ENCODE results near the gene SLC35D2.
"Not testable (repeated sequence)": the region's sequence is repeated elsewhere in the genome, so short reads cannot be mapped to it uniquely, and the experiment has no call there.

SLC35D2 gene

DNA sequence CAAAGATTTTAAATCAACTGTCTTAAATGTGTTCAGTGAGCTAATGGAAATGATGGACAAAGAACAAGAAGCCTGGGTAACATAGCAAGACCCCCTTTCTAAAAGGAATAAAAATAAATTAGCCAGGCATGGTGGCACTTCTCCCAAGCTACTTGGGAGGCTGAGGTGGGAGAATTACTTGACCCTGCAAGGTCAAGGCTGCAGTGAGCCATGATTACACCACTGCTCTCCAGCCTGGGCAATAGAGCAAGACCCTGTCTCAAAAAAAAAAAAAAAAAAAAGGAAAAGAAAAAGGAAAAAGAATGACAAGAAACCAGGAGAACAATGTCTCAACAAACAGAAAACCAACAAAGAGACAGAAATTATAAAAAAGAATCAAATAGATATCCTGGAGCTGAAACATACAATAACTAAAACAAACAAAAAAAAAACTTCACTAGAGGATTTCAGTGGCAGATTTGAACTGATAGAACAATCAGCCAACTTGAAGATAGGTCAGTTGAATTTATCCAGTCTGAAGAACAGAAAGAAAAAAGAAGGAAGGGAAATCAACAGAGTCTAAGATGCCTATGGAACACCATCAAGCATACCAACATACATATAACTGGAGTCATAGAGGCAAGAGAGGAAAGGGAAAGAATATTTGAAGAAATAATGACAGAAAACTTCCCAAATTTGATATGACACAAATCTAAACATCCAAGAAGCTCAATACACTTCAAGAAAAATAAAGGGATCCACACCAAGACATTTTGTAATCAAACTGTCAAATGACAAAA, 16.8 kb upstream of the SLC35D2 start:
- no peak for DNase-seq (ENCODE audit: low read depth in 2 of 2)

DNA sequence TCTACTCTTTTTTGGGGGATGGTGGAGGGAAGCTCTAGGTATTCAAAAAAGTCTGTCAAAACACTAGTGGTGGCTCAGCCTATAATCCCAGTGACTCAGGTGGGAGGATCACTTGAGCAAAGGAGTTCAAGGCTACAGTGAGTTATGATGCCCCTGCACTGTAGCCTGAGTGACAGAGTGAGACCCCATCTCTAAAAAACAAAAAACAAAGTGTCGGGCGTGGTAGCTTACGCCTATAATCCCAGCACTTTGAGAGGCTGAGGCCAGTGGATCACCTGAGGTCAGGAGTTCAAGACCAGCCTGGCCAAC, 15.8 kb upstream of the SLC35D2 start:
- no peak for DNase-seq (ENCODE audit: low read depth in 2 of 2)

DNA sequence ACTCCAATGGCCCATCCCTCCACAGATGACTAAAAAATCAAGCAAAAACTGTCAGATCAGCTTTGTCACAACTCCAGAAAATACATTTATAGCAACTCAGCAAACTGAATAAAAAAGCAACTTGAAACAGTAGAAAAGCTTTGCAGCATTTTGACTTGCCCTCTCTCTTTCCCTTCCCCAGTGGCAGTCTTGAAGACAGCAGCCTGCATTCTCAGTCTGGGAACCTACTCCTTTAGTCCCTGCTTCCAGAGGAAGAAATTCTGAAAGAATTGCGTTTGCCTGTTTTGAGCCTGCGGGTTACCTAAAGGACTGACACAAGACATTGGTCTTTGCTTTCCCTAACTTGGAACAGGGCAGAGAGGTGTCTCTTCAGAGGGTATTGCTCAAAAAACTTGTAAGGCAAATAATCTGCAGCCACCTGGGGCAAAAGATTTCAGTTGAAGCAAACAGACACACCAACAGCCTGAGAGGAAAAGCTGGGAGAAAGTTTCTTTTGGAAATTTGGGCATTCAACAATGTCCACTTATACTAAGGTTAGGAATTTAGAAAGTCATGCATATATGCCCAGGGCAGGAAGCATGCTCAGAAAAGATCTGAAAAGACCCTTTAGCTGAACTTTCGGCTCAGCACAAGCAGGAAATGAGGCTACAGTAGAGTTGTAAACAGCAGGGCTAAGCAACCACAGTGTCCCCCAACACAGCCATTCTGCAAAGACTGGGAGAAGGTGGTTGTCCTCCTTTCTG, 15.2 kb upstream of the SLC35D2 start:
- DNase-seq (ENCODE audit: low read depth in 2 of 2): no peak

DNA sequence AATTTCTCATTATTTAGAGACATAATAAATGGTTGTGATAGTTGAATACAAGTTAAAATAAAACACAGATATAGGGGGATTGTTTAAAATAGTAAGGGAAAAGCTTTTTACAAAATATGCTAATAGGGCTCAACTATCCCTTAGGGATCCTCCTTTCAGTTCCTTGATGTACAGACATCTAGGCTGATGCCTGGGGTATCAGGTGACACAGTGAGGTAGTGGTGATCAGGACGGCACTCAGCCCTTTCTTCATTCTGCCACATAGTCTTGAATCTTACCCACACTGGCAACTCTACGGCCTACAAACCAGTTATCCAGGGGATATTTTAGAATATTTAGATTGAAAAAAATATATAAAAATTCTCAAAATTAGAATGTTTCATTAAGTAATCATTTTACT, 12.5 kb upstream of the SLC35D2 start:
- DNase-seq (ENCODE audit: low read depth in 2 of 2): no peak

DNA sequence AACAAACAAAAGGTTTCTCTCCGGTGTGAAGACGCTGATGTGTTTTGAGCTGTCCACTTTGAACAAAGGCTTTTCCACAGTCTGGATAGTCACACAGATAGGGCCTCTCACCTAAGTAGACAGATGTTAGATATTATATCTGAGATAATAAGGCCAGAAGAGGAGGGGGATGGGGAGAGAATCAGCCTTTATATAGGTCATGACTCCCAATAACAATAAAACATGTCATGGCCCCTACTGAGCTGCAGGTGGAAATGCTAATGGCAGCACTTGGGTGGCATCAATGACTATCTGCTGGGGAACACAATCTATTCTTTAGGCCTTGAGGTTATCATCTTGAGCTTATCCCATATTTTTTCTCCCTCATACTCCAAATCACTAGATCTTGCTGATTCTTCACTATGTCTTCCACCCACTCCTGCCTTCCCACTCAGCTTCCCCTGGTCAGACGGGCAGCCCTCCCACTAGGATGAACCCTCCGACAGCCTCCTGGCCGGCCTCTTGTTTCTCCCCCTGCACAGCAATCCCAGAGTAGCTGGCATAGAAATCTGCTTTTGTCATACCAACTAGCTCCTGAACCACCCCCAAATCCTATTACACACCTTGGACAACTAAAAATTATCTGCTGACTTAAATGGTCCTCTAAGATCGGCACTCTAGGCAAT, 11.5 kb upstream of the SLC35D2 start:
- no peak for DNase-seq (ENCODE audit: low read depth in 2 of 2)

DNA sequence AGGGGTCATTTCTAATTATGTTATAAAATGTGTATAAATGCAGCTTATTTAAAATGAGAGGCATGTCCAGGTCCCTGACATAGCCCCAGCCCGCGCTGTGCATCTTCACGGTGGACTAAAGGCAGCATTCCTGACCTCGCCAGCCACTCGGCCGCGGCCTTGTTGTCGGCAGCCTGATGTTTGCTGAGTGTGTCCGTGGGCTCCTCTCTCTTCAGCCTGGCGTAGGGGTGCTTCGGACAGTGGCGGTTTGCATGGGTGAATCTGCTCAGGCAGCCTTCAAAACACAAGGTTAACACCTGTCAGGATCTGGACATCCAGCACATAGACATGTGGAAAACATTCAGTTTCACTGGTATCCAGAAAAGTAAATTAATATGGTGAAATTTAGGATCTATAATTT, 8.8 kb upstream of the SLC35D2 start:
- DNase-seq (ENCODE audit: low read depth in 2 of 2): no peak

DNA sequence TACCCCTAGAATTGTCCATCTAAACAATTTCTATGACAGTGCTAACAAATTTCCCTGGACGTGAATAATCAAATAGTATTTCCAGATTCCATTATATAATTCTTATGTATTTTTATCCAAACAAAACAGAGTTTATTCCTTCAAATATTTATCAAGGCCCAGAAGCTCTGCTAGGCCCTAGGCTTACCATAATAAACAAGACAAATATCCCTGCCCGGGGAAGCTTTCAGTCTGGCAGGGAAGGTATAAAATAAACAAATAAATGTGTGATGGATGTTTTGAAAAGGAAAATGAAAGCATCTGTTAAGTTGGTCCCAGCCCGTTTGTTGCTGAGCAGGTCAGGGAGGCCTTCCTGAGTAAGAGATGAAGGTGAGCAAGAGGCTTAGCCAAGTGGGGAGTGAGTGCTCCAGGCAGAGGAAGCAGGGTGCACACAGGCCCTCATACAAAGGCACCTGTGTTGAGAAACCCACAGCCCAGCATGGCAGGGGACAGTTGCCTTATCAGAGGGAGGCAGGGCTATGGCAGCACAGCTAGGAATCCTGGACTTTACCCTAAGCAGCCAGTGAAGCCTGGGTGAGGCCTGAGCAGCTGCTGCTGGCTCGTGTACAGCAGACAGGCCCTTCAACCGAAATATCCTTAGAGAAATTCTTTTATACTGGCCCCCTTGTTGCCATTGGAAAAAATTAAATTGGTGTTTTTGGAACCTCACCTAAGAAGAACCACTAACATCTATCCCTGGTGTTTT, 7.7 kb upstream of the SLC35D2 start:
- no peak for DNase-seq (ENCODE audit: low read depth in 2 of 2)

DNA sequence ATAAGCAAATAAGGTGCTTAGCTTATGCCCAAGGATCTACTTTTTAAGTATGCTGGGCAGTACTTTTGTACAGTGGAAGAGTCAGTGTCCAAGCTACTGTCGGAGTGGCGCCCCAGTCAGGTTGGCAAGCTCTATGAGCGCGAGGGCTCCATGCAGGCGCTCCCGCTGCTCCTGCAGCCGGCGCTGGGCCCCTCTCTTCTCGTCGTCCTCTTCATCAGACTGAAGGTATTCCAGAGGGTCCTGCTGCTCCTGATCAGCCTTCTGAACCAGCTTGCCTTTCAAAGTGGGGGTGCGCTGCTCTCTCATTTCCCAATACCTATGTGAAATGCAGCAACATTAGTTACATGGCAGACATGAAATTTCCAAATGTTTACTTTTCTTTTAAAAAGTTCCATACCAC, 4.6 kb upstream of the SLC35D2 start:
- no peak for DNase-seq (ENCODE audit: low read depth in 2 of 2)

DNA sequence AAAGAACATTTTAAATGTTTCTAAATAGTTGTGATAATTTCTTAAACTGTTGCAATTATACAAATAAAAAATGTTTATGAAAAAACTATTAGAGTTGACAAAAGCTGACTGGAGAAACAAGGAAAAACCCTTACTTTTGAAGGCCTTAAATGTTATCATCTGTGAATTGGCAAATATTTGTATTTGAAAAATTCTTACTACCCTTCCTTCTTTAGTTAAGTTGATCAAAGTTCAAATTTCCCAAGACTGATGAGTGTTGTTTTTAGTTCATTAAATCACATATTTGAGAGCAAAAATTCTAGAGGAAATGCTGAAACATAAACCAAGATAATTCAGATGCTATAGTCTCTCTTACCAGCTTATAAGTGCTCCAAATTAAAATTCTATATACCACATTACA, 2.6 kb upstream of the SLC35D2 start:
- no peak for DNase-seq (ENCODE audit: low read depth in 2 of 2)

DNA sequence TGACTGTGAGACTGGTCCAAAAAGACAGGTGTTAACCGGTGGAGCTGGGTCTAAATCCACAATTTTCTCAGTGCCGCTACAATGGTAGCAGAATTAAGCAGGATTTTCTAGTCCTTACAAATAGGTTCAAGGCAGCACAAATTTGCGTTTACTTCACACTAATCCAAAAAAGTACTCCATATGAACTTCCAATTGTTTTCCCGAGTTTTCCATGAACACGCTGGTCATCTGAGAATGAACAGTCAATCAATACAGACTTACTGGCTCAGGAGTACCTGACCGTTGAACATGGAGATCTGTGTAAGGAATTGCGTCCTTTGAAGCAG, 709 bp downstream of the SLC35D2 start:
- DNase-seq (ENCODE audit: low read depth in 2 of 2): no peak

DNA sequence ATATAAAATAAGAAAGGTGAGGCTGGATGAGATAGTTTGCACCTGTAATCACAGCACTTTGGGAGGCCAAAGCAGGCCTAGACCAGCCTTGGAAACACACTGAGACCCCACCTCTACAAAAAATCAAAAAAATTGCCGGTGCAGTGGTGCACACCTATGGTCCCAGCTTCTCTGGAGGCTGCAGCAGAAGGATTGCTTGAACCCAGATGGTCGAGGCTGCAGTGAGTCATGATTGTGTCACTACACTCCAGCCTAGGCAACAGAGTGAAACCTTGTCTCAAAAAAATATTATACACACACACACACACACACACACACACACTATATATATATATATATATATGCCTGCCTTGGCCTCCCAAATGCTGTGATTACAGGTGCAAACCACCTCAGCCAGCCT, 1.3 kb downstream of the SLC35D2 start:
- no peak for DNase-seq (ENCODE audit: low read depth in 2 of 2)

DNA sequence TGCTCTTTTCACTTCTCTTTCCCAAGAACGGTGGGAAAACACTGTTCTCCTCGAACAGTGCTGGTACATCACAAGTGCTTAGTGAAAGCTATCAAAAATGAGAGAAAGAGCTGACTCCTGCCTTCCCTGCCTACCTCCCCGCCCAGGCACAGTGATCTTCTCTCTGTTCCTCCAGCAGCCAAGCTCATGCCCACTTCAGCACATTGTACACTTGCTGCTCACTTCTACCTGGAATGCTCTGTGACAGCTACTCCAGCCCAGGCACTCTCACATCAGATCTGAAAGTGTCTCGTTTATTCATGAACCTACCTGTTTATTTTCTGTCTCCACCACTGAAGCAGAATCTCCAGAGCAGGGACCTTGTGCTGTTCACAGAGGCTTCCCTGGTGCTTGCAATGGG, 1.8 kb downstream of the SLC35D2 start:
- no peak for DNase-seq (ENCODE audit: low read depth in 2 of 2)

DNA sequence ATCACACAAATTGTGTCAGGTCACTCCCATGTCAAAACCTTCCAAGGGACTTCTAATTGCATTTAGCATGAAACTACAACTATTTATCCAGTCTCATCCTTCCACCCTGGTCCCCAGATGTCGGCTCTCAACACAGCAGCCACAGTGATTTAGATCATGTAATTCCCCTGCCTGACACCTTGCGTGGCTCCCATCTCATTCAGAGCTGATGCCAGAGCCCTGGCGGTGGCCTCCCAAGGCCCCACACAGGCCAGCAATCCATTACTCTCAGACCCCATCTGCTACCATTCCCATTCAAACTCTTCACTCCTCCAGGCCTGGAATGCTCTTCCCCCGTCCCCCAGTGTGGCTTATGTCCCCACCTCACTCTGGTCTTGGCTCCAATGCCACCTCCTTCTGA, 2.4 kb downstream of the SLC35D2 start:
- no peak for DNase-seq (ENCODE audit: low read depth in 2 of 2)

DNA sequence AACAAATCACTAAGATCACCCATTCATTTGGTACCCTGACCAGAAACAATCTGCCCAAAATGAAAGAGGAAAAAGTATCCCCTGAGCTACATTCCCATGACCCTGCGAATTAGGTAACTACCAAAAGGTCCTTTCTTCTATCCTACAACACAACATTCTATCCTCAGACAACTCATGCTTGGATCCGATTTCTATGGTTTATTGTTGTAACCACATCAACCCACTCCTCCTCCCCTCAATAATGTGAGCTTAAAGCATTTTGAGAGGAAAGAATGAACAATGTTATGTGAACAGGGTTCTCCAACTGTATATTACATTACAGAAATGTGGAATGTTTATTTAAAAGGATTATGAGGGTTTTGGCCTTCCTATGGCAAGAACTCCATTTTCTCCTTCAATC, 4.0 kb downstream of the SLC35D2 start:
- DNase-seq (ENCODE audit: low read depth in 2 of 2): no peak

DNA sequence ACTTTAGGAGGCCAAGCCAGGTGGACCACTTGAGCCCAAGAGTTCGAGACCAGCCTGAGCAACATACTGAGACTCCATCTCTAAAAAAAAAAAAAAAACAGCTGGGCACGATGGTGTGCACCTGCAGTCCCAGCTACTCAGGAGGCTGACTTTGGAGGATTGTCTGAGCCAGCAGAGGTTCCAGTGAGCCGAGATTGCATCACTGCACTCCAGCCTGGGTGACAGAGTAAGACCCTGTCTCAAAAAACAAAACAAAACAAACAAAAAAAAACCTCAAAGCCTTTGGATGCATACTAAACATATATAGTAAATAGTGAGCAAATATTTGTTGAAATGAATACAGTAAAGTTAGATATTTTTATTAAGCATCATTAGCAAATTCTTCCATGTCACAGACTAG, 5.3 kb downstream of the SLC35D2 start:
- DNase-seq (ENCODE audit: low read depth in 2 of 2): no peak

DNA sequence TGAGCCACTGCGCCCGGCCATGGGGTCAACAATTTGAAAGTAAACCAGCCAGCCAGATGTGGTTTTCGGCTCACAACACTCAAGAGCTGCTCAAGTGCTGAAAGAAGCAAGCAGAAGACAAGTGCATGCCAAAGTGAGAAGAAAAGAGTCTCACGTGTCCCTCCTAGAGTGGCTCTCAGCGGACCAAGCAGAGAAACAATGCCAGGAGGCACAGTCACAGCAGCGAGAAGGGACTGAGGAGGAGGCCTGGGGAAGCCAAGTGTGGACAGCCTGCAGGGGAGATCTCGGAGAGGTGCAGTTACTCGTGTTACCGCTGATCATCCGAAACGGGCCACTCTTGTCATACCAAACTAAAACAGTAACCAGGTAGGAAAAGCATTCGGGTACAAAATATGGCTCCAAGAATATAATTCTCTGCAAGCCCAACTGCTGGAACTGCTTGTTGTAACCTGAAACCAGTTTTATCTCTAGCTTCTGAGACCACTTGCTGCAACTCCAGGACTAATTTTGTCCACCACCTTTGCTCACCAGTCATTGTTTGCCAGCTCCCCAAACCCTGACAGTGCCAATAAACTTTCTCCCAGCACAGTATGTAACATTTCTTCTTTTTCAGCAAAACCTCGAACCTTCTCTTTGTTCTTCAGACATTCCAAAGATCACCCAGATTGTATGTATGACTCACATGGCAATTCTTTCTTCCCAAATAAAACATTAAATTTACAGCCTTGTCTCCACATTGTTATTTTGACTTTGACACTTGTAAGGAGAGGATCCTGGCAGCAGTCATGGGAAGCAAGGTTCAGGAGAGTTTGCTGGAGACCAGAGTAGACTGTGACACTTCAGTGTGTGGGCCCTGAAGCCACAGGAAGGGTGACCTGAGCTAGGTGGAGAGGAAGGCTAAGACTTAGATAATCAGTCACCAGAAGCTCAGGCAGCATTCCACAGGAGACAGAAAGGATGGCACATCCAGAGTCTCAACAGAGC, 6.3 kb downstream of the SLC35D2 start:
- DNase-seq (ENCODE audit: low read depth in 2 of 2): no peak

DNA sequence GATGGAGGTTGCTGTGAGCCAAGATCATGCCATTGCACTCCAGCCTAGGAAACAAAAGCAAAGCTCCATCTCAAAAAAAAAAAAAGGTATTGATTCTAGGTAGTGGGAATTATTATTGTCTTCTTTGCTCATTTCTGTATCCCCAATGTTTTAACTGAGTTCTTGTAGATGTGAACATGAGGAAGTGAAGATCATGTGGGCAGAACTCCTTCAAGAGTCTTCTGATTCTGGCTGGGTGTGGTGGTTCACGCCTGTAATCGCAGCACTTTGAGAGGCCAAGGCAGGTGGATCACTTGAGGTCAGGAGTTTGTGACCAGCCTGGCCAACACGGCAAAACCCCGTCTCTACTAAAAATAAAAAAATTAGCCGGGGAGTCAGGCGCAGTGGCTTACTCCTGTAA, 8.0 kb downstream of the SLC35D2 start:
- not testable (repeated sequence) for DNase-seq (ENCODE audit: low read depth in 2 of 2)

DNA sequence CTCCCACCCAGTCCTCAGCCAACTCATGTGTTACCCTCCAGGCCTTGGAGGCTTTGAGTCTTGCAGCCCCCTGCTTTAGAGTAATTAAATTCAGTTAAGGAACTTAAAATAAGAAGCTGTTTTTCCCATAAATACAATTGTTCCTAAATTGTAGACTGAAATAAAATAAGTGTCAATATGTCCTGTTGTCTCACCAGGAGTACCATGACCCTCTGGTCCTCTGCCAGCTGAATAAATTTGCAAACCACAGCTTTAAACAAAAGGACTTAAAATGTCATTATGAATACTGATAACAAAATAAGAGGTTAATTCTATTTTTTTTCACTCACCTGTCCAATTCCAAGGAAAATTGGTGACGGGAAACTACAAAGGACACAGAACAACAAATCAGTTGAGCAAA, 15.6 kb downstream of the SLC35D2 start:
- DNase-seq (ENCODE audit: low read depth in 2 of 2): no peak

DNA sequence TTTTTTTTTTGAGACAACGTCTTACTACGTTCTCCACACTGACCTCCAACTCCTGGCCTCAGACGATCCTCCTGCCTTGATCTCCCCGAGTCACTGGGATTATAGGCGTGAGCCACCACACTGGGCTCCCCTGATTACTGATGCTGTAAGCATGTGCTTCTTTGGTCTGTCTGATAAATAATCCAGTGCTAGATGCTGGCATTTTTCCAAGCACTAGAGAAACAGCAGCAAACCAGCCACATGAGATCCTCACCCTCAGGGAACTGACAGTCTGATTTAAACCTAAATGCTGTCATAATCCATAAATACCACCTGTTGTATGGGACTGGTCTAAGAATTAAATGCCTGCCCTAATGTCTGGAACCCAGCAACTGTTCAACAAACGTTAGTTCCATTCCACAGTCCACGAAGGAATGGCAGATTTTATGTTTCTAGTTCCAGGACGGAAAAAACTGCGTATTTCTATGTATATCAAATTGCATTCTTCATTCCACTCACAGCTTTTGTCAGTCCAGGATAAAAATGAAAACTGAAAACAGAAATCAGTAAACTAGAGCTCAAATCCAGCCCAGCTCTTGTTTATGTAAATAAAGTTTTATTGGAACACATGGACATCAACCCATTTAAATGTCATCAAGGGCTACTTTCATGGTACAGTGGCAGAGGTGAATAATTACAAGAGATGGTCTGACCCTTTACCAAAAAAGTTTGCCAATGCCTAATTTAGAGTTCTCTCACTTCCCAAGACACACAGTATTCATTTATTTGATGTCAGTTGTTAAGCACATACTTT, 20.1 kb downstream of the SLC35D2 start:
- no peak for DNase-seq (ENCODE audit: low read depth in 2 of 2)

DNA sequence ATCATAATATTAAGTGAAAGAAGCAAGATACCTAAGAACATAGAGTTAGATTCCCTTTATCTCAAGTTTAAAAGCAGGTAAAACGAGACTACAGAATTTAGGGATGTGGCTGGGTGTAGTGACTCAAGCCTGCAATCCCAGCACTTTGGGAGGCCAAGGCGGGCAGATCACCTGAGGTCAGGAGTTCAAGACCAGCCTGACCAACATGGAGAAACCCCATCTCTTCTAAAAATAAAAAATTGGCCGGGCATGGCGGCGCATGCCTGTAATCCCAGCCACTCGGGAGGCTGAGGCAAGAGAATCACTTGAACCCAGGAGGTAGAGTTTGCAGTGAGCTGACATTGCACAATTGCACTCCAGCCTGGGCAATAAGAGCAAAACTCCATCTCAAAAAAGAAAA, 21.4 kb downstream of the SLC35D2 start:
- DNase-seq (ENCODE audit: low read depth in 2 of 2): not testable (repeated sequence)

DNA sequence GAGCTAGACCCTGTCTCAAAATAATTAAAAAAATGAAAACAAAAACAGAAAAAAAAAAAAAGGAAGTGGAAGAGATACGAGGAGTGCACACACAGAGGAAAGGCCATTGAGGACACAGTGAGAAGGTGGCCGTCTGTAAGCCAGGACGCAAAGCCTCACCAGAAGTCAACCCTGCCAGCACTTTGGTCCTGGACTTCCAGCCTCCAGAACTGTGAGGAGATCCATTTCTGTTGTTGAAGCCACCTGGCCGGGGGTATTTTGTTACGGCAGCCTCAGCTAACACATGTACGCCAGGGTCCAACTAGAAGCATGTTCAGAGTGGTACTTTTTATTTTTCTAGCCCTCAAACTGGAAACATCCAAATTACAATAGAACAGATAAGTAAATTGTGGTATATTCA, 21.8 kb downstream of the SLC35D2 start:
- DNase-seq (ENCODE audit: low read depth in 2 of 2): no peak
